Measurements from ENCODE around the gene PTPRU. TPM values are rescaled to one million over a fixed set of nuclear protein-coding genes. Genes with fewer than 3 reads are reported as not detected.

PTPRU gene
- total RNA-seq, 1 experiment from 2014 or later, result 25.7 TPM

DNA sequence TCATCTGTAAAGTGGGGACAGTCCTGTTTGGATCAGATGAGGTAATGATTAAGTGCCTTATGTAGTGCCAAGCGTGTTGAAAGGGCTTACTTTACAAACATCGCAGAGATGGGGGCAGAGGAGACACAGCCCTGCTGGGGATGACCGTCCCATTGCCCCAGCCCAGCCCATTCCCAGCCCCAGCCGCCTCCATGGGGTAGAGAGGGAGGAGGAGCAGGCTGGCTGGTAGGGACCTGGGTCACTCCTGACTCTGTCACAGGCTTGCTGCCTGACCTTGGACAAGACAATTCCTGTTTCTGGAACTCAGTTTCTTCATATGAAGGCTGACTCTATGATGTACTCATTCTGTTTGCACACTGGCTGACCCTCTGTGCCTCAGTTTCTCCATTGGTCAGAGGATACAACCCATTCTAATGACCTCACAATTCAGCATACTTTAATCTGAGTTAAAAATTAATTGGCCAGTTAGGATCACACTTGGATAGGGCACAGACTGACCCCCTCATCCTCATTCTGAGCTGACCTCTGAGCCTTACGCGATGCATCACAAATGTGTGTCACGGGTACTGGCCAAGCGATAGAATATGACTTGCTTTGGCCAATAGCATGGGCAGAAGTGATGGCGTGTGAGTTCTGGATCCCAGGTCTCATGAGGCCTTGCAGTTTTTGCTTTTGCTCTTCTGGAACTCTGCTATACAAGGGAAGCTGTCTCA is 91.1 kb downstream of the PTPRU start:
- intact Hi-C loops (cut with micrococcal nuclease), result no loop called here
- ChIA-PET CTCF (no interaction called here), POLR2A (ENCODE audit: unreplicated experiment) (no interaction called here)
- Histone ChIP-seq H3K4me3 (ENCODE audit: low read length) (no peak overlapping the region), H3K9ac (ENCODE audit: low read length) (no peak overlapping the region), H3K27ac (ENCODE audit: low read length) (no peak overlapping the region), H3K36me3 (ENCODE audit: low read depth, low read length) (no peaks in the 10 kb centered on the region), H4K20me1 (ENCODE audit: low read length) (no peaks in the 10 kb centered on the region), H3K9me3 (ENCODE audit: low read length) (no peaks in the 10 kb centered on the region), H2AFZ (ENCODE audit: low read length) (no peak overlapping the region), H3K79me2 (ENCODE audit: low read length) (no peaks in the 10 kb centered on the region), H3K4me2 (ENCODE audit: low read length) (no peak overlapping the region), H3K9me2 (replicated peaks; ENCODE audit: low read length) (no peaks in the 10 kb centered on the region), H3F3A (ENCODE audit: low read length, unreplicated experiment) (no peaks in the 10 kb centered on the region), H3K4me1 (ENCODE audit: insufficient read depth, low read length) (no peaks in the 10 kb centered on the region), H3K27me3 (ENCODE audit: low read length) (no peaks in the 10 kb centered on the region)
- ATAC-seq (no peak), DNase-seq (no peak)
- TF ChIP-seq EZH2phosphoT487 (IDR thresholded peaks at IDR 0.05; ENCODE audit: borderline replicate concordance, low read length) (no peak), EZH2 (IDR thresholded peaks at IDR 0.05; ENCODE audit: low read length, unreplicated experiment) (no peak)
- TF ChIP-seq, protein P1, sequence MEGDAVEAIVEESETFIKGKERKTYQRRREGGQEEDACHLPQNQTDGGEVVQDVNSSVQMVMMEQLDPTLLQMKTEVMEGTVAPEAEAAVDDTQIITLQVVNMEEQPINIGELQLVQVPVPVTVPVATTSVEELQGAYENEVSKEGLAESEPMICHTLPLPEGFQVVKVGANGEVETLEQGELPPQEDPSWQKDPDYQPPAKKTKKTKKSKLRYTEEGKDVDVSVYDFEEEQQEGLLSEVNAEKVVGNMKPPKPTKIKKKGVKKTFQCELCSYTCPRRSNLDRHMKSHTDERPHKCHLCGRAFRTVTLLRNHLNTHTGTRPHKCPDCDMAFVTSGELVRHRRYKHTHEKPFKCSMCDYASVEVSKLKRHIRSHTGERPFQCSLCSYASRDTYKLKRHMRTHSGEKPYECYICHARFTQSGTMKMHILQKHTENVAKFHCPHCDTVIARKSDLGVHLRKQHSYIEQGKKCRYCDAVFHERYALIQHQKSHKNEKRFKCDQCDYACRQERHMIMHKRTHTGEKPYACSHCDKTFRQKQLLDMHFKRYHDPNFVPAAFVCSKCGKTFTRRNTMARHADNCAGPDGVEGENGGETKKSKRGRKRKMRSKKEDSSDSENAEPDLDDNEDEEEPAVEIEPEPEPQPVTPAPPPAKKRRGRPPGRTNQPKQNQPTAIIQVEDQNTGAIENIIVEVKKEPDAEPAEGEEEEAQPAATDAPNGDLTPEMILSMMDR (conservative IDR thresholded peaks at IDR 0.05; ENCODE audit: low read depth, low read length), result no peak
- no TSS peak for BruUV-seq (replicated peaks)

DNA sequence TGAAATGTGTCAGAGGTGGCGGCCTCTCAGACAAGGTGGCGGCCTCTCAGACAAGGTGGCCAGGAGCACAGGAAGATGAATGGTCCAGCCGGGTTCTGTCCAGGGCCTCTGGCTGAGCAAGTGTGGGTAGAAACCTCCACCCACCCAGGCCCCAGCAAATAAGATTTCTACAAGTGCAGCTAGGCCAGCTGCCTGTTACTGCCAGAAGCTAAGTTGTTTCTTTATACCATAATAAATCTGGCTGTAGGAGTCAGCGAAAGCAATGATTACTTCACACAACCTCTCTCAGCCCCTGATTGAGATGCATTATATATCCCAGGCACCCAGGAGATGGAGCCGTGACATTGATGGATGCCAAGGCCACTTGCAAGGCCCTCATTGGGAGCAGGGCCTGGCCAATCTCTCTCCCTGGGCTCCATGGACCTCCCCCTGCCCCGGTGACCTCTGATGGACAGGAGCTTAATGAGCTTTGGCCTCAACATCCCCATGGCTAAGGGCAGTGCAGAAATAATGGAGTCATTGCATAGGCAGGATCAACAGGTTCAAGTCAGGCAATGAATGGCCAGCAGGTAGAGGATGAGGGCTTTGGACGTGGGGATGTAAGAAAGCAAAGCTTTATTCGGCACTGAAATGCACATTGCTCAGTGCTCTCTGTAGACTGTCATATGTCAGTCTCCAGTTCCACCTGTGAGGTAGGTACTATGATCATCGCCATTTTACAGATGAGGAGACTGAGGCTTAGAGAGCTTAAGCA is 92.9 kb downstream of the PTPRU start:
- Histone ChIP-seq H3K79me2 (ENCODE audit: low read length) (no peaks in the 10 kb centered on the region), H3K36me3 (ENCODE audit: low read depth, low read length) (no peaks in the 10 kb centered on the region), H3K4me2 (ENCODE audit: low read length) (no peak overlapping the region), H3K9me2 (replicated peaks; ENCODE audit: low read length) (no peaks in the 10 kb centered on the region), H3K9me3 (ENCODE audit: low read length) (no peaks in the 10 kb centered on the region), H3K27me3 (ENCODE audit: low read length) (peaks cover 4% of the 10 kb centered on the region; the same call in 1 of the 2 replicates), H2AFZ (ENCODE audit: low read length) (no peak overlapping the region), H3F3A (ENCODE audit: low read length, unreplicated experiment) (no peaks in the 10 kb centered on the region), H3K27ac (ENCODE audit: low read length) (no peak overlapping the region), H3K4me1 (ENCODE audit: insufficient read depth, low read length) (no peaks in the 10 kb centered on the region), H4K20me1 (ENCODE audit: low read length) (no peaks in the 10 kb centered on the region), H3K4me3 (ENCODE audit: low read length) (no peak overlapping the region), H3K9ac (ENCODE audit: low read length) (no peak overlapping the region)
- ATAC-seq, result no peak
- ChIA-PET POLR2A (ENCODE audit: unreplicated experiment) (no interaction called here), CTCF (interaction anchor here (0.6 kb wide), 1 partner anchor 520 kb away, joined by 3 read pairs; no protein-coding TSS in a partner anchor)
- no TSS peak for BruUV-seq (replicated peaks)
- DNase-seq, result no peak
- TF ChIP-seq, protein P1 (conservative IDR thresholded peaks at IDR 0.05; ENCODE audit: low read depth, low read length), result no peak
- TF ChIP-seq EZH2 (IDR thresholded peaks at IDR 0.05; ENCODE audit: low read length, unreplicated experiment) (no peak), EZH2phosphoT487 (IDR thresholded peaks at IDR 0.05; ENCODE audit: borderline replicate concordance, low read length) (no peak)
- intact Hi-C loops (cut with micrococcal nuclease), result no loop called here

DNA sequence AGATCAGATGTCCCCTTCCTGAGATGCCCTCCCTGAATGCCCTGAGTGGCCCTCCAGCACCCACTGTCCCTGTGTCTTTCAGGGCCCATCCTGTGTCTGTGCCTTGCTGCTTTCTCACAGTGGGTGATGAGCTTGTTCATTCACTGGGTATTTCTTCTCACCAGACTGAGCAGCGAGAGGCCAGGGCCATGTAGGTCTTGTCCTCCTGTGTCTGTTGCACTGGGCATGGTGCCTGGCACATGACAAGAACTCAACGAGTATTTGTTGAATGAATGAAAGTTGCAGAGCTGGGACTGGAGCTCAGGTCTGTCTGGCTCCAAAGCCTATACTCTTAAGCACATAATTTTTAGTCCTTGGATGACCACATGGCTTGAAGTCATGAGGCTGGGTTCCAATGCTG is 93.8 kb downstream of the PTPRU start:
- H3K36me3 ChIP-seq (ENCODE audit: low read depth, low read length), result no peaks in the 10 kb centered on the region
- TF ChIP-seq, protein P1 (conservative IDR thresholded peaks at IDR 0.05; ENCODE audit: low read depth, low read length), result no peak
- TF ChIP-seq EZH2 (IDR thresholded peaks at IDR 0.05; ENCODE audit: low read length, unreplicated experiment), result no peak
- TF ChIP-seq EZH2phosphoT487 (IDR thresholded peaks at IDR 0.05; ENCODE audit: borderline replicate concordance, low read length), result no peak
- no peak overlapping the region for H3K9ac ChIP-seq (ENCODE audit: low read length)
- H4K20me1 ChIP-seq (ENCODE audit: low read length), result no peaks in the 10 kb centered on the region
- DNase-seq (no peak), ATAC-seq (no peak)
- H3K27ac ChIP-seq (ENCODE audit: low read length), result no peak overlapping the region
- H3K4me1 ChIP-seq (ENCODE audit: insufficient read depth, low read length), result no peaks in the 10 kb centered on the region
- H3F3A ChIP-seq (ENCODE audit: low read length, unreplicated experiment), result no peaks in the 10 kb centered on the region
- no peaks in the 10 kb centered on the region for H3K9me3 ChIP-seq (ENCODE audit: low read length)
- ChIA-PET CTCF (no interaction called here), POLR2A (ENCODE audit: unreplicated experiment) (no interaction called here)
- no peak overlapping the region for H3K4me3 ChIP-seq (ENCODE audit: low read length)
- no peak overlapping the region for H3K4me2 ChIP-seq (ENCODE audit: low read length)
- no TSS peak for BruUV-seq (replicated peaks)
- H2AFZ ChIP-seq (ENCODE audit: low read length), result no peak overlapping the region
- H3K79me2 ChIP-seq (ENCODE audit: low read length), result no peaks in the 10 kb centered on the region
- intact Hi-C loops (cut with micrococcal nuclease), result no loop called here
- H3K27me3 ChIP-seq (ENCODE audit: low read length), result peaks cover 4% of the 10 kb centered on the region; the same call in 1 of the 2 replicates
- H3K9me2 ChIP-seq (replicated peaks; ENCODE audit: low read length), result no peaks in the 10 kb centered on the region
